GM21528 (cell line): ENCODE results near the gene NACC1.
A peak's percentile ranks its signal among the peaks of the same experiment; 100 is the strongest.
"Not testable (repeated sequence)": the region's sequence is repeated elsewhere in the genome, so short reads cannot be mapped to it uniquely, and the experiment has no call there.

Experiments used
- ATAC-seq: cut with Tn5 transposase; IDR thresholded peaks from one replicate; pipeline ENCODE4 v1.9.1; 2021; ENCODE audit warnings: mild to moderate bottlenecking, moderate library complexity; ENCODE audit not compliant: unreplicated experiment, low FRiP score

The NACC1 gene

DNA sequence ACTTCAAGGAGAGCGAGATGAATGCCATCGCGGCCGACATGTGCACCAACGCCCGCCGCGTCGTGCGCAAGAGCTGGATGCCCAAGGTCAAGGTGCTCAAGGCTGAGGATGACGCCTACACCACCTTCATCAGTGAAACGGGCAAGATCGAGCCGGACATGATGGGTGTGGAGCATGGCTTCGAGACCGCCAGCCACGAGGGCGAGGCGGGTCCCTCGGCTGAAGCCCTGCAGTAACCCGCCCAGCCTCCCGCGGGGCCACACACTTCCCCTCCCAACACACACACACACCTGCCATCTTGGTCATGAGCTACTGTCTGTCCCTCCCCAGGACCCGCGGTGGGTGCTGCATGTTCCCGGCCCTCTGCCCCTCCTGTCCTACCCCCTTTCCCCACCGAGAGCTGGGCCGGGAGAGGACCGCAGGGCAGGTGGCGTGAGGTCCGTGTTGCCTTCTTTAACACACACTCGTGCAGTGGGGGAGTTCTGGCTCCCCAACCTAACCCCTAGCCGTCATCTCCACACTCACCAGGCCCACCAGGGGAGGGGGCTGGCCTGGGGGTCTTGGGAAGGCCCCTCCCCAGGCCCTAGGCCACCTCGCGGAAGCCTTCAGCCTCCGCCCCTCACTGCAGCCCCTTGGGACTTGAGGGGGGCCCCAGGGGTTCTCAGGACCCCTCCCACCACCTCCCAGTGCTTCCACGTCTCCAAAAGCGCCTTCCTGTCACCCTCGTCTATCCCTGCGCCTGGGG is 20.3 kb downstream of the NACC1 start:
- no peak for ATAC-seq

GRCh38 chr19:13138916-13139198 is 20.8 kb downstream of the NACC1 start:
- no peak for ATAC-seq

- ATAC-seq, result no peak
Measured at GRCh38 chr19:13139633-13140311, 21.7 kb downstream of the NACC1 start.

DNA sequence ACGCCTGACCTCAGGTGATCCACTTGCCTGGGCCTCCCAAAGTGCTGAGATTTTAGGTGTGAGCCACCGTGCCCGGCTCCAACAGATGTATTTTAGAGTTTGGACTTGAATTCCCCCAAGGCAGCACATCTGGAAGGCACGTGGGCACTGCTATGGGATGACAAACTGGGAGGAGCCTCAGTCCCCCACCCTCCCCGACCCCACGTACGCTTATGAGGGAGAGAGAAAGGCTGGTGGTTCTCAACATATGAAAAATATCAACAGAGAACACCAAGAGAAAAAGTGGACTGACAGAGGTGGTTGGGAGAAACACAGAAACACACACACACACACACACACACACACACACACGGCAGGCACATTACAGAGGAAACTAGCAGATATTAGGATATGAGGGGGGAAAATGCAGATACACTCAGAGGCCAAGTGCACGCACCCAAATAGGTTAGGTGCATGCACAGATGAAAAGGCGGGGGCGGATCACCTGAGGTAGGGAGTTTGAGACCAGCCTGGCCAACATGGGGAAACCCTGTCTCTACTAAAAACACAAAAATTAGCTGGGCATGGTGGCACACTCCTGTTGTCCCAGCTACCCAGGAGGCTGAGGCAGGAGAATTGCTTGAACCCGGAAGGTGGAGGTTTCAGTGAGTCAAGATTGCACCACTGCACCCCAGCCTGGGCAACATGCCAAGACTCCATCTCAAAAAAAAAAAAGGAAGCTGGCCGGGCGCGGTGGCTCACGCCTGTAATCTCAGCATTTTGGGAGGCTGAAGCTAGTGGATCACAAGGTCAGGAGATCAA is 28.9 kb downstream of the NACC1 start:
- no peak for ATAC-seq

GRCh38 chr19:13149173-13149627 is 31.1 kb downstream of the NACC1 start:
- ATAC-seq, result not testable (repeated sequence)

- peak; percentile 0 for ATAC-seq
Measured at GRCh38 chr19:13149628-13150186, 31.6 kb downstream of the NACC1 start.

GRCh38 chr19:13150187-13150930 is 32.3 kb downstream of the NACC1 start, which contains the start of the genes IER2 and STX10:
Gene IER2 (plus strand): TSS chr19:13150411. CDS start chr19:13153187, 2,776 bp downstream.
Gene STX10 (minus strand): TSS chr19:13150375. CDS start chr19:13150173, 202 bp downstream.
- peak; percentile 22 for ATAC-seq

DNA sequence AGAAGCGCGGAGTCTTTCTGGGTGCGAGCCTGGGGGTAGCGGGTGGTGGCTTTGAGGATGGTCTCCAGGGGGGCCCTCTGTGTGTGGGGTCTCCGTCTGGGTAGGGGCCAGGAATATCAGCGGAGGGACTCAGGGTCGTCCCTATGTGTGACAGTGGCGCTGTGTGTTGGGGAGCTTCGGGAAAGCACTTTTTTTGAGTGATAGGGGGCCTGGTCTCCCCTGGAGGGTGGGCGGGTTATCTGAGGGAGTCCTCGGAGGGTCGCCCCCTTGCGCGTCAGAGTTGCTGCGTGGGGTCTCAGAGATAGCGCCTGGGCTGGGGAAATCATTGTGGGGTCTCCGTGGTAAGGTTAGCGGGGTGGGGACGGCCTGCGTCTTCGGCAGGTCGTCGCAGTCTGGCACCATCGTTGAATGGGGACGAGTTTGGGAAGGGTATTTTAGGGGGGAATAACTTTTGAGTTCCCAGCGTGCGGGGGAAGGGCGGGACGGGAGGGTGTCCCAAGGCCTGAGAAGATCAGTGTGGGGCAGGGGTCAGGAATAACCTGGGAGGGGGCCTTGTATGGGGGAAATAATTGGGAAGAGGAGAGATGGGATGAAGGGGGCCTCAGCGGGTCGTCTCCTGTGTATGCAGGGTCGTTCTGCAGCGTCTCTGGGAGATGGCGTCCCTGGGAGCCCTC is 33.0 kb downstream of the NACC1 start:
- no peak for ATAC-seq

- peak; percentile 40 for ATAC-seq
Measured at GRCh38 chr19:13151605-13152355, 33.7 kb downstream of the NACC1 start.

- ATAC-seq, result peak; percentile 4
Measured at GRCh38 chr19:13152356-13152973, 34.4 kb downstream of the NACC1 start.

DNA sequence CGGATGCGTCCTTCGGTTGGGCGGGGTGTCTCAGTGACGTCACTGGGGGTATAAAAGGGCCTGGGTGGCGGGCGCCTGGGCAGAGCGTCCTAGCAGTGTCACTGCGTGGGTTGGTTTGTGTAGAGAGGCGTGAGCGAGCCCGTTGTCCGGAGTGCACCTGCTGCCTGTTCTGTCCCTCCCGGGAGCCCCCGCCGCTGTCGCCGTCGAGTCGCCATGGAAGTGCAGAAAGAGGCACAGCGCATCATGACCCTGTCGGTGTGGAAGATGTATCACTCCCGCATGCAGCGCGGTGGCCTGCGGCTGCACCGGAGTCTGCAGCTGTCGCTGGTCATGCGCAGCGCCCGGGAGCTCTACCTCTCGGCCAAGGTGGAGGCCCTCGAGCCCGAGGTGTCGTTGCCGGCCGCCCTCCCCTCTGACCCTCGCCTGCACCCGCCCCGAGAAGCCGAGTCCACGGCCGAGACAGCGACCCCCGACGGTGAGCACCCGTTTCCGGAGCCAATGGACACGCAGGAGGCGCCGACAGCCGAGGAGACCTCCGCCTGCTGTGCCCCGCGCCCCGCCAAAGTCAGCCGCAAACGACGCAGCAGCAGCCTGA is 35.0 kb downstream of the NACC1 start:
- peak; percentile 20 for ATAC-seq

DNA sequence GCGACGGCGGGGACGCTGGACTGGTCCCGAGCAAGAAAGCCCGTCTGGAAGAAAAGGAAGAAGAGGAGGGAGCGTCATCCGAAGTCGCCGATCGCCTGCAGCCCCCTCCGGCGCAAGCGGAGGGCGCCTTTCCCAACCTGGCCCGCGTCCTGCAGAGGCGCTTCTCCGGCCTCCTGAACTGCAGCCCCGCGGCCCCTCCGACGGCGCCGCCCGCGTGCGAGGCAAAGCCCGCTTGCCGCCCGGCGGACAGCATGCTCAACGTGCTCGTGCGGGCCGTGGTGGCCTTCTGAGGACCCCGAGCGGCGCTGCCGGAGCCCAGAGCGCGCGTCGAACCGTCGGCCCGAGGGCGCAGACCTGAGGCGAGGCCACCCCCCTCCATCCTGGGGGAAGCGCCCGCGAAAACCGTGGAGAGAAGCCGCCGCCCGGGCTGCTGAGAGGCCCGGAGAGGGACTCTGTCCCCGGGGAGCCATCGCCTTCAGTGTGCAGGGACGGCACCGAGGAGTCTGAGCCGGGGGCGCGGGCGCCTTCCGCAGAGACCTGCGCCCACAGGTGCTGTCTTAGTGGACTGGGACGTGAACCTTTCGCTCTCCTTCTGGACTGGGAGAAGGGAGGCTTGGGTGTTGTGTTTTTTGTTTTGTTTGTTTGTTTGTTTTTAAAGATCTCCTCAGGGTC is 35.6 kb downstream of the NACC1 start:
- no peak for ATAC-seq

DNA sequence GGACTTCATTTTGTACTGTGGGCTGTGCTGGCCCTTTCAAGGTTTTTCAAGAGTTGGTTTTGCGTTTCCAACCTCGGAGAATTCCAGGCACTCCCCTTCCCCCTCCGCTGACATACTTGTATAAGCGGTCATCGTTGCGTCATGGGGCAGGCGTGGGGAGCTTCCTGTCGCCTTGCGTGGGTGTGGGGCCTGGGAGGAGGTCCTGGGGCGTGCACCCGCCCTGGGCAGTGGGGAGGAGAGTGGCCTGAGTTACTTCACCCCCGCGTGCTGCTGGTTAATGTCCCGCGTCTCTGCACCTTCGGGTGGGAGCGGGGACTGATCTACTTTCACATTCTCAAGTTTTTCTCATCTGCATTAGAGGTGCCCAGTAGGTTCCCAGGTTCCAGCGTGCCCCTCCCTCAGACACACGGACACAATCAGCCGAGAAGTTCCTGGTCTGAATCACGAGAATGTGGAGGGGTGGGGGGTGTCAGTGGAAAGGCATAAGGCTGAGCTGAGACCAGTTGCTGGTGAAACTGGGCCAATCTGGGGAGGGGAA is 36.2 kb downstream of the NACC1 start:
- no peak for ATAC-seq

DNA sequence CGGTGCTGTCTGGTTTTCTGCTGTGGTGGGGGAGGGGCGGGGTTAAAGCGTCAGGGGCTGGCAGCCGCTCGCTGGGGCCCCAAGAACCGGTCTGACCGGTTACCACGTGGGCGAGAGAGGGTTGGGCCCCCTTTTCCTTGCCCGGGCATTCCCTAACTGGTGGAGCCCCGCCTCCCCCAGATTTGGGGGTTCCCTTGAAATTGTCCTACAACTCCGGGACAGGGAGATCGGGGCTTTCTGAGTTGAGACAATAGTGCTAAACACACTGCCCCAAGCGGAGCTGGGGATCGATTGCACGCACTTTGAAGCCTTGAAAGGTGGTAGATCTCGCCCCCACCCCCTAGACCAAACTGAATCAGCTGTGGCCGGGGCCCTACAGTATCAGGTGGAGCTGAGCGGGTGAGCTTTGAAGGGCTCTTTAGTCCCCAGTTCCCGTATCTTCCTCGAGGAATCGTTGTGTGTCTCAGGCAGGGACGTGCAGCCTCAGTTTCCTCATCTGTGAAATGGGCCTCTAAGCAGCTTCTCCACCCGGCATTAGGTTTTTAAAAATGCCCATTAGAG is 36.9 kb downstream of the NACC1 start:
- ATAC-seq, result no peak

DNA sequence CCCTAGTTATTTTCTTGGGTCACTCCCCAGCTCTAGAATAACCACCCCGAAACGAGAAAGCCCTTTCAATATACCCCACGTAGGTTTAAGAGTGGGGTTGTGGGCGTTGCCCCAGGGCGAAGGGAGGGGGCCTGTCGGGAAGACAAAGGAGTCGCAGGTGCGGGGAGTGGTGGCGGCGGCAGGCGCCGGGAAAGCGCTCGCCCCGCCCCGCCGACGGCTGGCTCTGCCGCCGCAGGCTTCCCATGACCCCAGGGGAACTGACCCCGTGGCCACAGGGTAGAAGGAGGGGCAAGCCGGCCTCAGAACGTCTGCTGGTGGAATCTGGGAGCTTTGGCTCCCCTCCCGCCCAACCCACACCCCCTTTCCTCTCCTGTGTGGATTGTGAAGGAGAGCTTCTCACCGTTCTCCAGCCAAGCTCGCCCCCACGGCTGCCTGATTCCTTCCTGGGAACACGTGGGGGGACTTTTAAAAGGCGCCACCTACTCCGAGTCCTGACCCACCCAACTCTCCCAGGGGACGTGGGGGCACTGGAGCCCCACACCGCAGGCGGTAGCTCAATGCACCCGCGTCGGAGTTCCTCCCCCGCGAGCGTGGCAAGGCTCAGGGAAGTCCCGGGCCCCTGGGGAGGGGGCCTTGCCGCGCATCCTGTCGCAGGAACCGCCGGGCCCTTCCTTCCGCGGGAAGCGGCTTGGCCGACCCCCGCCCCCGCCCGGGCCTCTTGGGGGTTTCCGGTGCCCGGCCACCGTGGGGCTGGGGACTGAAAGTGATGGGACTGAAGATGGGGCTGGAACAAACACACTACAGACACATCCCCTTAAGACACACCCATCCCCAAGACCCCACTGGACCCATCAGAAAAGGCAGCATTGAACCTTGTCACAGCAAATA is 37.7 kb downstream of the NACC1 start:
- peak; percentile 11 for ATAC-seq

GRCh38 chr19:13159713-13160112 is 41.6 kb downstream of the NACC1 start:
- ATAC-seq, result no peak
